Stomach (tissue), 9 donors: Measurements from ENCODE around the gene SENP8. TPM values are rescaled to one million over a fixed set of nuclear protein-coding genes. Genes with fewer than 3 reads are reported as not detected.

Experiments
- DNase-seq, 2 donors: peaks; one replicate each; pipeline versions ENCODE4 v3.0.0 to v3.0.0-alpha.2; 2013 to 2019
- H3K27ac ChIP-seq, 5 donors: fragments of 200-600 bp in 4 of 5; sonication (generic) in 4 of 5; one replicate each; pipeline ENCODE4 v1.5.1; 2013 to 2019; ENCODE audit warnings: mild to moderate bottlenecking in 1 of 5, moderate library complexity in 1 of 5
- H3K27me3 ChIP-seq, 3 donors: fragments of 200-600 bp; sonication (generic); one replicate each; pipeline ENCODE4 v1.5.1; 2017 to 2019; ENCODE audit warnings: mixed run types in 1 of 3
- H3K36me3 ChIP-seq, 4 donors: fragments of 200-600 bp; sonication (generic); 1 replicate in 3 of 4; 2 replicates in 1 of 4; pipeline ENCODE4 v1.5.1; 2016 to 2019
- H3K4me1 ChIP-seq, 4 donors: fragments of 200-600 bp; sonication (generic); one replicate each; pipeline ENCODE4 v1.5.1; 2016 to 2019
- H3K4me3 ChIP-seq, 4 donors: fragments of 200-600 bp; sonication (generic) in 3 of 4; one replicate each; pipeline ENCODE4 v1.5.1; 2016 to 2019; ENCODE audit warnings: mild to moderate bottlenecking in 1 of 4
- H3K9me3 ChIP-seq, 4 donors: fragments of 200-600 bp; sonication (generic); one replicate each; pipeline ENCODE4 v1.5.1; 2016 to 2019
- EP300 ChIP-seq: sonication (generic); formaldehyde crosslinking; IDR thresholded peaks from one replicate; pipeline ENCODE4 v1.6.1; 2017; ENCODE audit warnings: antibody characterized with exemption
- POLR2A ChIP-seq, 4 donors: fragments of 450-650 bp; IDR thresholded peaks; one replicate each; pipeline ENCODE4 v1.6.1; 2016; ENCODE audit warnings: antibody characterized with exemption in 4 of 4, control low read depth in 2 of 4, mild to moderate bottlenecking in 1 of 4, moderate library complexity in 1 of 4
- POLR2AphosphoS5 ChIP-seq, 3 donors: sonication (generic); formaldehyde crosslinking; IDR thresholded peaks; one replicate each; pipeline ENCODE4 v1.6.1; 2016; ENCODE audit warnings: antibody characterized with exemption in 3 of 3
- WGBS, 5 donors: extraction: QIAGEN DNeasy Blood & Tissue Kit in 3 of 5; methylation state at CpG; one replicate each; pipeline versions ENCODE4 v1.1.5 to v1.1.7; 2013 to 2018; 5-methylcytosine and 5-hydroxymethylcytosine counted together
- intact Hi-C: fragments of 100-400 bp; cut with DNase I; formaldehyde crosslinking; loops from one replicate; pipeline ENCODE4 v1.15.1; 2023; ENCODE audit warnings: low total_unique reads
- polyA plus RNA-seq, 3 donors: library from polyadenylated mRNA; stranded (reverse); fragments of 200-250 nt; gene quantifications; one replicate each; pipeline ENCODE4 v1.2.3, GENCODE V29; 2013
- total RNA-seq, 5 donors: library from RNA; depleted of rRNA; stranded (reverse); fragments of >200 nt; gene quantifications; one replicate each; pipeline versions ENCODE4 v1.1.0 to v1.2.3, GENCODE V29; 2014 to 2016
- TF ChIP-seq, protein P1 (sequence below), 7 experiments: fragments of 450-650 bp in 4 of 7; fragments of 200-600 bp in 3 of 7; sonication (generic) in 3 of 7; IDR thresholded peaks; one replicate each; pipeline ENCODE4 v1.5.1; 2016 to 2019; ENCODE audit warnings: antibody characterized with exemption in 7 of 7, control low read depth in 2 of 7, mild to moderate bottlenecking in 1 of 7
- donor health status: healthy with polysubstance abuse.
- donor health status: Bipolar disorder and iron deficiency.
- donor health status: healthy.

SENP8 gene
- total and polyA plus RNA-seq, 8 donors, result 0.45 to 3.8 (median 2.2) TPM; not detected in 1

DNA sequence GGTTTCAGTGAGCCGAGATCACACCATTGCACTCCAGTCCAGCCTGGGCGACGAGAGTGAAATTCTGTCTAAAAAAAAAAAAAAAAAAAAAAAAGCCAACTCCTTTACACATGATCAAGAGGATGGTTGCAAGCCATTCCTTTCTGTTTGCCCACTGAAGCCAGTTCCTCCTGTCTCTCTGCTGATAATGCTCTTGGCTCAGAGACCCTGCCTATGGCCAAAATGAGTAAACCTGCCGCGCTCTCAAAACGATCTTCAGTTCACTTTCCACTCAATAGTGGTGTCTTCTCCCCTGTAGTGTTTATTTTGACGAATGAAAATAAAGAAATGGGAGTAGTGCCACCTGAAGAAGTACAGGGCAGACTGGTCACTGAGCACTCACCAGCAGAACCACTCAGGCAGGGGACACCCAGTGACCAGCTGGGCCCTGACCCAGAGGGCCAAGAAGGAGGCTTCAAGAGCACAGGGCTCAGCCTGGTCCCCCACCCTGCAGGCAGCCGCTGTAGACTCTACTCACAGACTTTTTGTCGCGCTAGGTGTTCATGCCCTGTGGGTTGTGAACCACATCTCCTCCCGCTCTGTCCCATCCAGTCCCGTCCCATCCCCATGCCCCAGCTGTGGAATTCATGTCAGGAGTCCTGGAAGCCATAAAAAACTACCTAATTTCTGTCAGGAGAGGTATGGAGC, 55.8 kb downstream of the SENP8 start:
- H3K4me3 ChIP-seq, result no peak overlapping the region
- TF ChIP-seq POLR2A (IDR thresholded peaks at IDR 0.05) (no peak), EP300 (no peak), POLR2AphosphoS5 (IDR thresholded peaks at IDR 0.05) (no peak)
- TF ChIP-seq, protein P1, sequence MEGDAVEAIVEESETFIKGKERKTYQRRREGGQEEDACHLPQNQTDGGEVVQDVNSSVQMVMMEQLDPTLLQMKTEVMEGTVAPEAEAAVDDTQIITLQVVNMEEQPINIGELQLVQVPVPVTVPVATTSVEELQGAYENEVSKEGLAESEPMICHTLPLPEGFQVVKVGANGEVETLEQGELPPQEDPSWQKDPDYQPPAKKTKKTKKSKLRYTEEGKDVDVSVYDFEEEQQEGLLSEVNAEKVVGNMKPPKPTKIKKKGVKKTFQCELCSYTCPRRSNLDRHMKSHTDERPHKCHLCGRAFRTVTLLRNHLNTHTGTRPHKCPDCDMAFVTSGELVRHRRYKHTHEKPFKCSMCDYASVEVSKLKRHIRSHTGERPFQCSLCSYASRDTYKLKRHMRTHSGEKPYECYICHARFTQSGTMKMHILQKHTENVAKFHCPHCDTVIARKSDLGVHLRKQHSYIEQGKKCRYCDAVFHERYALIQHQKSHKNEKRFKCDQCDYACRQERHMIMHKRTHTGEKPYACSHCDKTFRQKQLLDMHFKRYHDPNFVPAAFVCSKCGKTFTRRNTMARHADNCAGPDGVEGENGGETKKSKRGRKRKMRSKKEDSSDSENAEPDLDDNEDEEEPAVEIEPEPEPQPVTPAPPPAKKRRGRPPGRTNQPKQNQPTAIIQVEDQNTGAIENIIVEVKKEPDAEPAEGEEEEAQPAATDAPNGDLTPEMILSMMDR (IDR thresholded peaks at IDR 0.05), result no peak

DNA sequence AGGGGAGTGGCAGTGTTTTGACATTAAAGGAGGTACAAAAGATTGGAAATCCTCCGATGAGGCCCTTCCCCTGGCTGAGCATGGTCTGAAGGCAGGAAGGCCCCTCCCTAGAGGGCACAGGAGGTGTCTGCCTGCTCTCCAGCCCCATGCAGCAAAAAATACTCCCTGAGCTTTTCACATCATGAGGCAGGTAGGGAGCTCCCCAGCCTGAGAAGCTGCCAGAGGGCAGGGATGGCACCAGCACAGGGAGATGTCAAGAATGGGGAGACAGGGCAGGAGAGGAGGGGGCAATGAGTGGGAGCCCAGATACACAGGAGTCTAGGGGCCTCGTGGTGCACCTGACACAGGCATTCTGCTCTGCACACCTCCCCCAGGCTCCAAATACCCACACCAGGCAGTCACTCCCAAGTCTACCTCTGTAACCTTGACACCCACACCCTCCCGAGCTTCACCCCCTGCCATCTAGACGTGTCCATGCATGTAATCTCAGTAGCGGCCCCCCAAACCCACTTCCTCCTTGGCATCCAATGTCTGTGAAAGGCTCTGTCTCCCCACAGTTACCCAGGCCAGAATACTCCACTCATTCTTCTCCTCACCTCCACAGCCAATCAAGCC, 56.5 kb downstream of the SENP8 start:
- intact Hi-C loops, result no loop called here
- no peak for DNase-seq
- no peak overlapping the region for H3K4me3 ChIP-seq
- no peak for TF ChIP-seq EP300
- TF ChIP-seq, protein P1 (IDR thresholded peaks at IDR 0.05), result no peak
- TF ChIP-seq POLR2AphosphoS5 (IDR thresholded peaks at IDR 0.05), result no peak
- TF ChIP-seq POLR2A (IDR thresholded peaks at IDR 0.05), result no peak
- WGBS, 5 donors, result 60 to 67% (median 63%) methylated on average over 5 of the region's 5 CpGs
- H3K27me3 ChIP-seq, result no peaks in the 10 kb centered on the region
- no peak overlapping the region for H3K27ac ChIP-seq
- no peaks in the 10 kb centered on the region for H3K36me3 ChIP-seq
- H3K4me1 ChIP-seq, result peaks cover 0 to 4% (median 2%) of the 10 kb centered on the region in 4 donors
- no peaks in the 10 kb centered on the region for H3K9me3 ChIP-seq

More for the DNA sequence above, 55.8 kb downstream of the SENP8 start:
- Histone ChIP-seq H3K9me3 (no peaks in the 10 kb centered on the region), H3K4me1 (peaks cover 1 to 11% (median 6%) of the 10 kb centered on the region in 4 donors), H3K27ac (no peak overlapping the region), H3K27me3 (no peaks in the 10 kb centered on the region), H3K36me3 (no peaks in the 10 kb centered on the region)
- intact Hi-C loops, result no loop called here
- 83 to 93% (median 89%) methylated on average over 12 of the region's 12 CpGs for WGBS, 5 donors
- DNase-seq, result no peak

DNA sequence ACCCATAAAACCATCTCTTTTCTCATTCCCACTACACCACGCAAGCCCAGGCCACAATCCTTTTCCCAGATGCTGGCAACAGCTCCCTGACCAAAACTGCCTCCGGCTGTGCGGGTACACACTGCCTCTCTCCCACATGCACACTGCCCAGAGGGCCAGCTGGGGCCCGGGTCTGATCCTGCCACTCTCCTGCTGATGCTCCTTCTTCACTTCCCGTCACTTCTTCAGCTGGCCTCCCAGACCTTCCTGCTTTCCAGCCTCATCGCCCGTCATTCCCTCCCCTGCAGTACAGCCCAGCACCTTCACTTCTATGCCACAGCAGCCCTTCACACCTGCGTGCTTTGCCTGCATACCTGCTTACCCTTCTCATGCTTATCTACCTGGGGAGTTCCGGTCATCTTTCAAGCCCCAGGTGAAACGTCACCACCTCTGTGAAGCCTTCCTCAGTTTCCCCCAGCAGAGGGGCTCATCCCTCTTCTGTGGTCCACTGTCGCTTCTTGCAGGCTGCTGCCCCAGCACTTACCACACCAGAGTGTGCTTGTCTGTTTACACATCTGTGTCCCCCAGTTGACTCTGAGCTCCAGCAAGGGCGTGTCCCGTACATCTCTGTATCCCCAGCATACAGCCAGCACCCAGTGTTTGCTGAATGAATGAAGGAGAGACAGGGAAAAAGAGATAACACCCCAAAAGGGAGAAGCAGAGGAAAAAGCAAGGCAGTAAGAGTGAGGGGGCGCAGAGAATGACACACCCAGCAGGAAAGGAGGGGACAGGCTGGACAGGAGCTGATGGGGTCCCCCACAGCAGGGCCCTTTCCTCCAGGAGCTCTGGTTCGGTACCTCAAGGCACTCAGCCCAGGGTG, 57.2 kb downstream of the SENP8 start:
- Histone ChIP-seq H3K27me3 (peaks cover 0 to 7% (median 0%) of the 10 kb centered on the region in 3 donors), H3K4me1 (no peaks in the 10 kb centered on the region), H3K4me3 (no peak overlapping the region), H3K27ac (no peak overlapping the region), H3K9me3 (no peaks in the 10 kb centered on the region), H3K36me3 (no peaks in the 10 kb centered on the region)
- intact Hi-C loops, result no loop called here
- TF ChIP-seq, protein P1 (IDR thresholded peaks at IDR 0.05), result no peak
- TF ChIP-seq POLR2A (IDR thresholded peaks at IDR 0.05) (no peak), POLR2AphosphoS5 (IDR thresholded peaks at IDR 0.05) (no peak)
- WGBS, 5 donors, result 76 to 82% (median 78%) methylated on average over 15 of the region's 15 CpGs
- no peak for DNase-seq

DNA sequence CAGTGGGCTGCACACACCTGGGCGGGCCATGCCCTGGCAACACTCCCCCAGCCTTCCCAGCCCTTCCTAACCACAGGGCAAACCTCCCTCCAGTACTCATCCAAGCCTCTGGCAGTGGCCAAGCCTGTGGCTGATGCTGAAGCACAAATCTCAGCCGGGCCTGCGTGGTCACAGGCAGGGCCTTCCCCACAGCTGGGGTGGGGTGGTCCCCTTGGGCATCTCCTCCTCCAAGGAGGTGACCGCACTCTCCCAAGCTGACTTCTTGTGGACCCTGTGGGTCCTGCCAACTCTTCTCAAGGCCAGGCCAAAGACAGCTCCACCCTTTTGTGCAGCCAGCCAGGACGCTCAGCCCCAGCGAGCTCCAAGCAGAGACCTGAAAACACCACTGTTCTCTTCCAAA, 58.0 kb downstream of the SENP8 start:
- H3K4me1 ChIP-seq, result no peaks in the 10 kb centered on the region

More for the DNA sequence above, 58.0 kb downstream of the SENP8 start:
- 77 to 83% (median 80%) methylated on average over 5 to 6 of the region's 6 CpGs for WGBS, 5 donors
- no peaks in the 10 kb centered on the region for H3K36me3 ChIP-seq
- DNase-seq, result no peak
- H3K9me3 ChIP-seq, result no peaks in the 10 kb centered on the region
- intact Hi-C loops, result no loop called here
- H3K27me3 ChIP-seq, result peaks cover 0 to 11% (median 0%) of the 10 kb centered on the region in 3 donors
- H3K4me3 ChIP-seq, result no peak overlapping the region
- TF ChIP-seq POLR2A (IDR thresholded peaks at IDR 0.05) (no peak), EP300 (no peak), POLR2AphosphoS5 (IDR thresholded peaks at IDR 0.05) (no peak)
- TF ChIP-seq, protein P1 (IDR thresholded peaks at IDR 0.05), result no peak
- no peak overlapping the region for H3K27ac ChIP-seq
